ENCODE measurements around the gene RMND5B.

DNA sequence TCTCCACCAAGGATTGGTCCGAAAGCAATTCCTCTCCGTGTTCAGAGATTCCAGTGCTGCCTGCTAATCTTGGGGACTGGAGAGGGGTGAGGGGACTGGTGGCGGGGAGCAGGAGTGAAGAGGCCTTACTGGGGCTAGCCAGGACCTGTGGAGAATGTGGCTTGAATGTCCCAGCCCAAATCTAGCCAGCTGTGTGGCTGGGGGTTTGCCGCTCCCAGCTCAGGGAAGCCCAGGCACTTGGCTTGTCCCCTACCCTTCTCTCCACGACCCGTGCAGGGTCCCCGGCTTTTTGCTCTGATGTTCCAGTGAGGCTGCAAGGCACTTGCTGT, 15.0 kb upstream of the RMND5B start:
- TF ChIP-seq, protein P1, sequence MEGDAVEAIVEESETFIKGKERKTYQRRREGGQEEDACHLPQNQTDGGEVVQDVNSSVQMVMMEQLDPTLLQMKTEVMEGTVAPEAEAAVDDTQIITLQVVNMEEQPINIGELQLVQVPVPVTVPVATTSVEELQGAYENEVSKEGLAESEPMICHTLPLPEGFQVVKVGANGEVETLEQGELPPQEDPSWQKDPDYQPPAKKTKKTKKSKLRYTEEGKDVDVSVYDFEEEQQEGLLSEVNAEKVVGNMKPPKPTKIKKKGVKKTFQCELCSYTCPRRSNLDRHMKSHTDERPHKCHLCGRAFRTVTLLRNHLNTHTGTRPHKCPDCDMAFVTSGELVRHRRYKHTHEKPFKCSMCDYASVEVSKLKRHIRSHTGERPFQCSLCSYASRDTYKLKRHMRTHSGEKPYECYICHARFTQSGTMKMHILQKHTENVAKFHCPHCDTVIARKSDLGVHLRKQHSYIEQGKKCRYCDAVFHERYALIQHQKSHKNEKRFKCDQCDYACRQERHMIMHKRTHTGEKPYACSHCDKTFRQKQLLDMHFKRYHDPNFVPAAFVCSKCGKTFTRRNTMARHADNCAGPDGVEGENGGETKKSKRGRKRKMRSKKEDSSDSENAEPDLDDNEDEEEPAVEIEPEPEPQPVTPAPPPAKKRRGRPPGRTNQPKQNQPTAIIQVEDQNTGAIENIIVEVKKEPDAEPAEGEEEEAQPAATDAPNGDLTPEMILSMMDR (IDR thresholded peaks at IDR 0.05) = no peak
- no peak for TF ChIP-seq POLR2A (IDR thresholded peaks at IDR 0.05)
